HG03457 (cell line): ENCODE results near the gene MAP3K19.

Experiments used
- ATAC-seq: cut with Tn5 transposase; IDR thresholded peaks from one replicate; pipeline ENCODE4 v1.9.1; 2021; ENCODE audit warnings: moderate number of reproducible peaks; ENCODE audit not compliant: unreplicated experiment

Gene MAP3K19

DNA sequence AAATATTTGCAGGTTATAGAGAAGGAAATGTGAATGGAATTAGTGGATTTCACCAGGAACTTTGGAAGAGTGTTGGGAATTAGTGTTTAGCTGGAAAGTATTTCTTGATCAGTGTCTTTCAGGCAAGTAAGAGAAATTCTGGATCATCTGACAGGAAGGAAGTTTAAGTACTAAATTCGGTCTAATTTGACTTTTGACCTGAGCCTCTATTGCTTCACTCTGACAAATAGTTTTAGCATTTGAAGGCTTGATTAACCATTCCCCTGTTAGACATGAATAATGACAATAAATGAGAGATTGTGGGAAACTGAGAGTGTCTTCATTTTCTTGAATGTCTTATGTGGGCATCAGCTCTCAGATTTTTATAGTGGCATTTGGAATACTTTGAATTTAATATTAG lies 112.6 kb downstream of the MAP3K19 start:
- no peak for ATAC-seq

DNA sequence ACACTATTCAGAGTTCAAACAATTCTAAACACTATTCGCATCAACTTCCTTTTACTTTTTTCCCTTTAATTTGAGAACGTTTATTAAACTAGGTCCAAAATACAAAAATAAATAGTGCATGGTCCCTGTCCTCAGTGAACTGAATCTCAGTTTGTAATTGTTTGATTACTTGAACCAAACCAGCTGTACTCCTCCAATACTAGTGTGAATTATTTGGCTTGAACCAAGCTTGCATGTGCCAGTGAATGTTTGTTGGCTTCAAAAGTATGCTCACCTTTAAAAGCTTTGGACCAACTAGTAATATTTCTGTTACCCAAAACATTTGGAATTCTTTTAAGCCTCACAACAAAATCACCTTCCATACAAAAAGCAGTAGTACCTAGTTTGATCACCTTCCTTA lies 113.1 kb downstream of the MAP3K19 start:
- no peak for ATAC-seq

DNA sequence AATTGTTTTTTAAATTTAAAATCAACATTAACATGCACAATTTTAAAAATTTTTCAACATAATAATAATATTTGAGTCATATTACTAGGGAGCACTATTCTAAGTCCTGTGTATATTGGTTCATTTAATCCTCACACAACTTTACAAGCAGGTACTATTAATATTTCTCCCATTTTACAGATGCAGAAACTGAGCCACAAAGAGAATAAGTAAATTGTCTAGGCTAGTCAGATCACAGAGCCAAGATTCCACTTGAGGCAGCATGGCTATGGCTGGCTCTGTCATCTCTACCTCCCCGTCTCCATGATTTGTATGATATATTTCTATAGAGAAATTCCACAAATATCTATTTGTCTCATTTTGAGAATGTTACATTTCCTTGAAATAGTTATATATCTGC lies 113.5 kb downstream of the MAP3K19 start:
- ATAC-seq = no peak

DNA sequence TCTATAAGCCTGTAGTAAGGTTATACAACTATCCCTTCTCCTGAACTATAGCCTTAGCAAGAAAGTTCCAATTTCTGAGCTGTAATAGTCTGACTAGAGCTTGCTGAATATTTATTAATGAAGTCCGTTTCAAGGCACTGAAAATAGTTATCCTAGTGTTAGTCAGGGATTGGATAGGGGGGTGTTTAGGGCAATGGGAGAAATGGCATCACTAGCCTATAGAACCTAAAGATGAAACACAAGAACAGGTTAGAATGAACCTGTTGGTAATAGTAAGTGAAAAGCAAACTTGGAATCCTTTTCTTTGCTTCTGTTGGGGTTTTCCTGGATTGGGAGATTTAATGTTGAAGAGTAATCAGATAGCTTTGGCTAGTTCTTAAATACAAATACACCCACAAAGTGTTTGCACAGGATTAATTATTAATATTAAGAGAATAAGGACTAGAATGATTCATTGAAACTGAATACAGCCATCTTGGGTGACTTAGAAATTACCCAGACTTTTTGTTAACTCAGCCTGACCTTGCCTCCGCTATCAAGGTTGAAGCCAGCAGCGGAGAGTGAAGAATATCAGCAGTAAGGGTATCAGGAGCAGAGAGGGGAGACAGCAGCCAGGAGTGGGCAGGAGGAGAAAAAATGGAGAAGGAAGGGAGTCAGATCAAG lies 114.3 kb downstream of the MAP3K19 start:
- no peak for ATAC-seq

DNA sequence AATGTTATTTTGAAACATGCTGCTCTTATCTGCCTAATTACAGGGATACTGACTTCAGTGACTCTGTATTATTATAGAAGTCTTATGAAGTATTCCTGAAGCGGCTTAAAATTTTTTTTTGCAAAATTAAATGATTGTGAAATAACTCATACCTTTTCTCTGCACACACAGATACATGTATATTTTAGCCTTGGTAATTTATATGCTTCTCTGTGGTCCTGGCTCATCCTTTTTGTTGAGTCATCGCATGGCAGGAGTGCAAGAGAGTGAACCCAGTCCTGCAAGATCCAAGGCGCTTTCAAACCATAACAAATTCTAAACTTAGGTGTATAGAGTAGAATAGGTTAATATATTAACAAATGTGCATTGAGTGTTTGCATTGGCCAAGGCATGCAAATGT lies 120.1 kb downstream of the MAP3K19 start:
- no peak for ATAC-seq

DNA sequence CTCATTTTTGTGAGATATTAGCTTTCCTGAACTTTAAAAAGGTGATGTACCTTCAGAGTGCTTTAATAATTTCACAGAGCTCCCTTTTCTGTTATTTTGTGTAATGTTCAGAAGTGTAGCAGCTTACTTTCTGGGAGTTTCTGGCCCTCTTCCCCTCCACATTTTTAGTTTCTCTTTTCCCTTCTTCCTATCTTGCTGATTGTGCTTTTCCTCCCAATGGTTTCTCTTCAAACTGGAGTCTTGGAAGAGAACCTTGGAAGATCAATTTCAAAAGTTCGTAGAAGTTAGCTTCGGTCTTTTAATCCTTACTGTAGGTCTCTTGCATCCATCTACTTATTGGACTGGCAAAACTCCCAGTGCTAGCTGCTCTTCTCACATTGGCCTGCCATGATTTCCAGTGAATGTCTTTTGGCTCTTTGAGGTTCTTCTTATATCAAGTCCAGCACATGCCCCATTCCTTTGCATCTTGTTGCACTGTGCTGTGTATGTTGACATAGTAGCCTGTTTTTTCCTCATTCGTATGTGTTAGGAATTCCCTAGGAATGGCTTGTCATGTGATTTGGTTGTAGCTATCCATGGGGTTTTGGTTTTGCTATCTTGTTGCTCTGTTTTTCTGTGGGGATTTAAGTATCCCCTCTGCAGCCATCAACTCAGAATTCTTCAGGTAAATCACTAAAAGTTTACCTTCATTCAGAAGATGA lies 120.9 kb downstream of the MAP3K19 start:
- no peak for ATAC-seq

DNA sequence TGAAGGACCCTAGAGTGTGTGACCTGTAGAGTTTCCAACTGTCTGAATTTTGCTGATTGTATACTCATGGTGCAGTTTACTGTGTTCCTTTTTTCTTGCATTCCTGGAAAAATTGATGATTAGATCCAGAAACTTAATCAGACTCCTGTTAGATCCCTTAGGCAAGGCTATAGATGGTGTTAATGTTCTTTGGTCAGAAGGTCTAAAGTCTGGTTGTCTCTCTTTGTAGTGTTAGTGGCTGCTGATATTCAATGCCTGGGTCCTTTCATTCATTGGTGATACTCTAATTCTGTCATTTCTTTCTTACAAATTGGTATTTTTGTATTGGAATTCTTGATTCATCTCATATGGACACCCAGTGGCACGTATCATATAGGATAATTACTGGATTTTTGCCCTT lies 122.3 kb downstream of the MAP3K19 start:
- ATAC-seq = no peak

DNA sequence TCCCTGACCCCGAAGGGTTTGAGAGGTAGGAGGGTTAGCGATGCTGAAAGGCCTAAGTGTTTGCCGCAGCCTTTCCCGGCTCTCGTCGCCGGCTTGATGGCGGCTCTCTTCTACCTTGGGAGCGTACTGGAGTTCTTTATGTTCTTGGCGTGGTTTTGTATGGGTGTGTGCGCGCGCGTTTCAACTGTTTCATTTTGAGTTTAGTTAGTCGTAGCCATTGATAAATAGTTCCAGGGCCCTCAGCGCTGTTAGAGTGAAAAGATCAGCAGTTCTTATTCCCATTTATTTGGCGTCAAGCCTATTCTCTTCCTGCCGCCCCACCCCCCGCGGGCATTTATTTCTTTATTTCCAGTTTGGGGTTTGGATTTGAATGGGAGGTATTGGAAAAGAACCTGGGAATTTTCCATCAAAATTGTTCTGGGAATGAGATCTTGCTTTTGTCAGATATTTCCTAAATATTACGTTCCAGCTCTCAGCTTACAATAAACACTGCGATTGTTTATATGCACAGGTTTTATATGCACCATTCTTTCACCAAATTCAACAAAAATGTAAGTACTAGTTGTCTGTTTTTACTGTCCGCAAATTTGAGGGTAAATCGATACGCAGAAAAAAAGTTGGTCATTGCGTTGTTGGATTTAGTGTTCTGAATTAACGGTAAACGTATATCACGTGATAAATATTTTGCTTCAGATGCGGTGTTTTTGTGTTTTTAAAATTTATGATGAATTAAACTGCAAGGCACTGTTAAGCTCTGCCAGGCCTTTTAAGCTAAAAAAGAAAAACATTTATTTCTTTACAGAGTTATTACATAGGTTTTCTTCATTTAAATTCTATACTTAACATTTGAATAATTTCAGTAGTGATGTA lies 127.7 kb downstream of the MAP3K19 start:
- no peak for ATAC-seq

DNA sequence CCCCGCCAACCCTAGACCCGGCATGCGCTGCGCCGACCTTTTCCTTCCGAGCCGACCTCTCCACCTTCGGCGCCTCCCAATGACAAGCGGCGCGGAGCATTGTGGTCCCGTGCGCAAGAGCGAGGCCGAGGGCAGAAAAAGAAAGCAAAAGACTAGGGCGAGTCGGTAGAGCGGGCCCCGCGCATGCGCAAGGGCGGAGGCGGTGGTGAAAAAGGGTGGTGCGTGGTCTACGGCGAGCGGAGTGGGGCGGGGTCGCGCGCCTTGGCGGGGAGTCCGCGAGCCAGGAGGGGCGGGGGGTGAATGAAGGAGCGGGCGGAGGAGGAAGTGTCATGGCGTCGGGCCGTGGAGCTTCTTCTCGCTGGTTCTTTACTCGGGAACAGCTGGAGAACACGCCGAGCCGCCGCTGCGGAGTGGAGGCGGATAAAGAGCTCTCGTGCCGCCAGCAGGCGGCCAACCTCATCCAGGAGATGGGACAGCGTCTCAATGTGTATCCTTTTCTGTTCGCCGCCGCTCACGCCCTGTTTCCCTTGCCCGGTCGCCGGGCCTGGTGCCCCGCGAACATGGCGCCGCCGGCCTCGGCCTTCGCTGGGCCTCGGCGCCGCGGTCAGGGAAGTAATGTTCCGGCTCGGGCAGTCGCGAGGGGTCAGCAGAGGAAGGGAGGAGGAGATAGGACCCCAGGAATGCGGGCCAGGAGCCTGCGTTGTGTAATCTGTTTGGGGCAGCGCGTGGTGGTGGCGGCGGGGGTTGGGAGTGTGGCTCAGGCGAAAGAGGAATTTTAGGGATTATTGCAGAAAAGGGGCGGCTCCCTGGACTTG lies 128.5 kb downstream of the MAP3K19 start, which contains the start of gene CCNT2:
TSS of gene CCNT2 (plus strand) at position 297 of the 815 bp plus-strand sequence. CDS start at position 330, 33 bp downstream.
- ATAC-seq = peak; percentile 74

DNA sequence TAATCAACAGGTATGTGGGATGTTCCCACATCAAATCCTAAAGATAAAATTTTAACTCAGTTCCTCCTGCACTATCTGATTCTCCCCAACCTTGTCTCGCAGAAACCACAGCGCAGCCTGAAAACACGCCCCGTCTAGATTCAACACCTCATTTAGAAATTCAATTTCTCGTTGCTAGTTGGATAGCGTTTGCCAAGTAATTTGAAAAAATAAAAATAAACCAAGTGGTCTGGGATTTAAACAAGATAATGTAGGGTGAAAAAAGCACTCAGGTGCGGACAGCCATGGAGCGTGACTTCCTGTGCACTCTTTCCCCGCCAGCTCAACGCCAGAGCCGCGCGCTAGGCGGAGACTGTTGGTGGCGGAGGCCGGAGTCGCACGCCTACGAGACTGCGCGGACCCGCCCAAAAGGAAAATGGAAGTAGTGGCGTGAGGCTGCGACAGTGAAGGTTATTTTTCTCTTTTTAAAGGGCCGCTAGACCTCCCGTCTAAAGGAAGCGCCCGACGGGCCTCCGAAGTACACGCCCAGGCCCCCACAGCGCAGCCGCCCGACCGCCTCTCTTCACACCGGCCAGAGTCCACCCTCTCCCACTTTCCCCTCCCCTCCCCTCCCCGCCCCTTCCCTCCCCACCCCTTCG lies 129.2 kb downstream of the MAP3K19 start:
- ATAC-seq = peak; percentile 68

DNA sequence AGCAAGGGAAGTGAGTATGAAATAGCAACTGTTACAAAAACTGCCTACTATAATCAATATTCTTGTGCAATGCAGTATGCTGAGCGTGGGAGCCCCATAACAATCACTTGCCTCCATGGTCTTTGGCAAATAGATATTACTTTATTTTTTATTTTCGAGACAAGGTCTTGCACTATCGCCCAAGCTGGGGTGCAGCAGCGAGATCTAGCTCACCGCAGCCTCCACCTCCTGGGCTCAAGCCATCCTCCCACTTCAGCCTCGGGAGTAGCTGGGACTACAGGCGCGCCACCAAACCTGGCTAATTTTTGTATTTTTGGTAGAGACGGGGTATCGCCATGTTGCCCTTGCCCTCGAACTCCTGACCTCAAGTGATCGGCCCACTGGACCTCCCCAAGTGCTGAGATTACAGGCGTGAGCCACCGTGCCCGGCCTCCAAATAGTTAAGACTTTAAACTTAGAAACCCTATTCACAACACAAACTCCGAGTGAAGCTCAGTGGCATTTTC lies 129.8 kb downstream of the MAP3K19 start:
- ATAC-seq = no peak
